Measurements from ENCODE around the gene PSMD3.

DNA sequence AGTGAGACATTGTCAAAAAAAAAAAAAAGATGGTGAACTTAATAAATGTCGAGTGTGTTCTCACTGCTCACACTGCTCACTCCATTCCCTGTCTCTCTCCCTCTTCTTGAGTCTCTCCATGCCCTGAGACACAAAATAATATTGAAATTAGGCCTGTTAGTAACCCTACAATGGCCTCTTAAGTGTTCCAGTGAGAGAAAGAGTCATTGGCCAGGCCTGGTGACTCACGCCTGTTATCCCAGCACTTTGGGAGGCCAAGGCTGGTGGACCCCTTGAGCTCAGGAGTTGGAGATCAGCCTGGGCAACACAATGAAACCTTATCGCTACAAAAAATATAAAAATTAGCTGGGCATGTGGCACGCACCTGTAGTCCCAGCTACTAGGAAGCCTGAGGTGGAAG, 18.5 kb downstream of the PSMD3 start:
- TF ChIP-seq EZH2 (IDR thresholded peaks at IDR 0.05; ENCODE audit: low read length) = no peak
- no peak for TF ChIP-seq CTCF (optimal IDR thresholded peaks at IDR 0.05 in 1 of 3, IDR thresholded peaks at IDR 0.05 in 1 of 3, conservative IDR thresholded peaks at IDR 0.05 in 1 of 3; ENCODE audit: extremely low read depth in 1 of 3, insufficient read depth in 2 of 3, low read length in 3 of 3)
